ENCODE results near the gene TPM2. TPM values are rescaled to one million over a fixed set of nuclear protein-coding genes. Genes with fewer than 3 reads are reported as not detected.

The TPM2 gene
- polyA plus RNA-seq, 1 experiment, result 1,535 TPM

- Histone ChIP-seq H3K4me3 (ENCODE audit: low read depth, low read length) (peak overlapping the region; percentile 98), H3K27ac (ENCODE audit: low read depth, low read length) (peak overlapping the region; percentile 92), H3K9me3 (ENCODE audit: control insufficient read depth, insufficient read depth, low read length) (no peaks in the 10 kb centered on the region; the same call in 1 of the 2 replicates), H3K27me3 (ENCODE audit: control insufficient read depth, insufficient read depth, low read length) (no peaks in the 10 kb centered on the region)
- ChIA-PET POLR2A (interaction anchor here (0.8 to 9.1 kb wide), 17 partner anchors 10 to 500 kb away, joined by 3 to 101 read pairs (median 7); partner anchors contain the start of genes CA9, CCDC107, CREB3 and GBA2), CTCF (interaction anchor here (1.1 to 2.8 kb wide), 2 partner anchors 26 to 29 kb away, joined by 3 to 10 read pairs; partner anchors contain the start of gene ARHGEF39)
- TF ChIP-seq, protein P1, sequence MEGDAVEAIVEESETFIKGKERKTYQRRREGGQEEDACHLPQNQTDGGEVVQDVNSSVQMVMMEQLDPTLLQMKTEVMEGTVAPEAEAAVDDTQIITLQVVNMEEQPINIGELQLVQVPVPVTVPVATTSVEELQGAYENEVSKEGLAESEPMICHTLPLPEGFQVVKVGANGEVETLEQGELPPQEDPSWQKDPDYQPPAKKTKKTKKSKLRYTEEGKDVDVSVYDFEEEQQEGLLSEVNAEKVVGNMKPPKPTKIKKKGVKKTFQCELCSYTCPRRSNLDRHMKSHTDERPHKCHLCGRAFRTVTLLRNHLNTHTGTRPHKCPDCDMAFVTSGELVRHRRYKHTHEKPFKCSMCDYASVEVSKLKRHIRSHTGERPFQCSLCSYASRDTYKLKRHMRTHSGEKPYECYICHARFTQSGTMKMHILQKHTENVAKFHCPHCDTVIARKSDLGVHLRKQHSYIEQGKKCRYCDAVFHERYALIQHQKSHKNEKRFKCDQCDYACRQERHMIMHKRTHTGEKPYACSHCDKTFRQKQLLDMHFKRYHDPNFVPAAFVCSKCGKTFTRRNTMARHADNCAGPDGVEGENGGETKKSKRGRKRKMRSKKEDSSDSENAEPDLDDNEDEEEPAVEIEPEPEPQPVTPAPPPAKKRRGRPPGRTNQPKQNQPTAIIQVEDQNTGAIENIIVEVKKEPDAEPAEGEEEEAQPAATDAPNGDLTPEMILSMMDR (IDR thresholded peaks at IDR 0.05; ENCODE audit: low read depth, low read length), result no peak
- no peak for DNase-seq (ENCODE audit: low read depth, low spot score)
These were observed 529 bp upstream of the TPM2 start for GRCh38 chr9:35690294-35690613.

- DNase-seq (ENCODE audit: low read depth, low spot score), result no peak
- Histone ChIP-seq H3K4me3 (ENCODE audit: low read depth, low read length) (peak overlapping the region; percentile 98), H3K9me3 (ENCODE audit: control insufficient read depth, insufficient read depth, low read length) (no peaks in the 10 kb centered on the region; the same call in 1 of the 2 replicates), H3K27me3 (ENCODE audit: control insufficient read depth, insufficient read depth, low read length) (no peaks in the 10 kb centered on the region), H3K27ac (ENCODE audit: low read depth, low read length) (peak overlapping the region; percentile 92)
- ChIA-PET CTCF (interaction anchor here (2.1 to 6.4 kb wide), 2 partner anchors 8 to 28 kb away, joined by 7 to 43 read pairs; no protein-coding TSS in a partner anchor), POLR2A (interaction anchor here (0.6 to 9.1 kb wide), 17 partner anchors 7 to 339 kb away, joined by 3 to 101 read pairs (median 8); partner anchors contain the start of genes ARHGEF39, CCDC107, CREB3 and RMRP)
- TF ChIP-seq, protein P1 (IDR thresholded peaks at IDR 0.05; ENCODE audit: low read depth, low read length), result no peak
These were observed 875 bp downstream of the TPM2 start for GRCh38 chr9:35688558-35689541.

DNA sequence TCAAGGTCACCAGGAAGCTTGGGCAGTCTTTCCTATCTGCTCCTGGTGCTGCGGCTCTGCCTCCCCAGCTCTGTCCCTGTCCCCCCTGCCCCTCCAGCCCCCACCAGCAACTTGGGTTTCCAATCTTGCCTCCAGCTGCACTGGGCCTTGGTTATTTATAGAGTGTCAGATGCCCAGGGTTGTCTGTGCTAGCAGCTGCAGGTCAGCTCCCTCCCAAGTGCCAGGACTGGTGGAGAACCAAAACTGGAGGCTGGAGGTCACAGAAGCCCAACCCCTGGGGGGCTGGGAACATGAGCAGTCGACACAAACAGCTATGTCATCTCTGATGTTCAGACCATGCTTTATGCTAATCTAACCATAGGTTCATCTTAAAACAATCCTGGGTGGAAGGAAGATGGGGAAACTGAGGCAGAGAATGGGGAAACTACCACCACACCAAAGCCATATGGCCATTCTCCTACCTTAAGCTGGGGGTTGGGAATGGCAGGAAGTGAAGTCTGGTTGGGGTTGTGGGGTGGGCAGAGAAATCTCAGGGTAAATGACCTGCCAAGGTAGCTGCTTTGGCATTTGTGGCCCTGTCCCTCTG lies 1.7 kb downstream of the TPM2 start:
- Histone ChIP-seq H3K27ac (ENCODE audit: low read depth, low read length) (peak overlapping the region; percentile 41), H3K9me3 (ENCODE audit: control insufficient read depth, insufficient read depth, low read length) (no peaks in the 10 kb centered on the region; the same call in 1 of the 2 replicates), H3K27me3 (ENCODE audit: control insufficient read depth, insufficient read depth, low read length) (no peaks in the 10 kb centered on the region), H3K4me3 (ENCODE audit: low read depth, low read length) (peak overlapping the region; percentile 98)
- ChIA-PET POLR2A (interaction anchor here (0.6 to 9.1 kb wide), 11 partner anchors 8 to 172 kb away, joined by 3 to 101 read pairs (median 15); partner anchors contain the start of genes ARHGEF39, CCDC107, CREB3 and RMRP), CTCF (interaction anchor here (2.1 to 6.4 kb wide), 2 partner anchors 9 to 27 kb away, joined by 7 to 43 read pairs; no protein-coding TSS in a partner anchor)
- DNase-seq (ENCODE audit: low read depth, low spot score), result no peak
- TF ChIP-seq, protein P1 (IDR thresholded peaks at IDR 0.05; ENCODE audit: low read depth, low read length), result no peak

GRCh38 chr9:35687306-35687705 lies 2.4 kb downstream of the TPM2 start:
- DNase-seq (ENCODE audit: low read depth, low spot score), result no peak
- TF ChIP-seq, protein P1 (IDR thresholded peaks at IDR 0.05; ENCODE audit: low read depth, low read length), result no peak
- peak overlapping the region; percentile 98 for H3K4me3 ChIP-seq (ENCODE audit: low read depth, low read length)
- no peaks in the 10 kb centered on the region; the same call in 1 of the 2 replicates for H3K9me3 ChIP-seq (ENCODE audit: control insufficient read depth, insufficient read depth, low read length)
- ChIA-PET POLR2A (interaction anchor here (1.2 to 9.1 kb wide), 9 partner anchors 7 to 44 kb away, joined by 3 to 101 read pairs (median 15); partner anchors contain the start of genes ARHGEF39, CCDC107, CREB3 and RMRP), CTCF (interaction anchor here (1.2 to 6.4 kb wide), 3 partner anchors 9 to 48 kb away, joined by 3 to 43 read pairs (median 7); no protein-coding TSS in a partner anchor)
- H3K27me3 ChIP-seq (ENCODE audit: control insufficient read depth, insufficient read depth, low read length), result no peaks in the 10 kb centered on the region
- H3K27ac ChIP-seq (ENCODE audit: low read depth, low read length), result peak overlapping the region; percentile 24
